SK-N-MC (cell line): ENCODE data around the gene PTPRM.

Source experiments
- DNase-seq: peaks from one replicate; pipeline ENCODE4 v3.0.0-alpha.2; 2011; ENCODE audit warnings: low read depth, low spot score
- H3K27ac ChIP-seq: fragments of 200-600 bp; sonication (generic); 2 replicates; pipeline ENCODE4 v1.5.1; 2016; ENCODE audit warnings: mixed run types
- H3K36me3 ChIP-seq: fragments of 200-600 bp; sonication (generic); 2 replicates; pipeline ENCODE4 v1.6.1; 2017; ENCODE audit warnings: antibody characterized with exemption, low read length, mixed read lengths; ENCODE audit not compliant: insufficient read depth
- H3K4me3 ChIP-seq: fragments of 200-600 bp; sonication (generic); 2 replicates; pipeline ENCODE4 v1.5.1; 2016
- H3K9ac ChIP-seq: fragments of 200-600 bp; sonication (generic); 2 replicates; pipeline ENCODE4 v1.8.0; 2017; ENCODE audit warnings: mixed run types, mixed read lengths; ENCODE audit not compliant: insufficient read length
- H3K9me3 ChIP-seq: fragments of 200-600 bp; sonication (generic); 2 replicates; pipeline ENCODE4 v1.6.1; 2017; ENCODE audit warnings: low read depth, mild to moderate bottlenecking, antibody characterized with exemption, low read length, moderate library complexity, mixed read lengths
- EZH2 ChIP-seq: fragments of 200-600 bp; sonication (generic); IDR thresholded peaks from one replicate; pipeline ENCODE4 v1.6.1; 2017; ENCODE audit warnings: antibody characterized with exemption
- FOXP2 ChIP-seq: optimal IDR thresholded peaks from 2 replicates; pipeline ENCODE3; 2011; ENCODE audit warnings: mild to moderate bottlenecking, moderate library complexity; ENCODE audit not compliant: insufficient read depth; ENCODE audit errors: extremely low read length, control extremely low read depth
- POLR2AphosphoS5 ChIP-seq: IDR thresholded peaks from 2 replicates; pipeline ENCODE4 v1.6.1; 2012; ENCODE audit warnings: mild to moderate bottlenecking, low read depth, low read length, borderline replicate concordance

The PTPRM gene

GRCh38 chr18:8313043-8313442 is 745.9 kb downstream of the PTPRM start:
- no peak overlapping the region for H3K4me3 ChIP-seq
- no peaks in the 10 kb centered on the region for H3K36me3 ChIP-seq
- H3K9me3 ChIP-seq: no peaks in the 10 kb centered on the region
- no peak overlapping the region for H3K27ac ChIP-seq
- DNase-seq: no peak
- no peak for TF ChIP-seq EZH2
- TF ChIP-seq POLR2AphosphoS5: no peak
- TF ChIP-seq FOXP2: no peak
- no peak overlapping the region for H3K9ac ChIP-seq

GRCh38 chr18:8314124-8314523 is 747.0 kb downstream of the PTPRM start:
- no peak for DNase-seq
- no peak overlapping the region for H3K9ac ChIP-seq
- TF ChIP-seq EZH2: no peak
- no peak for TF ChIP-seq FOXP2
- no peak for TF ChIP-seq POLR2AphosphoS5

GRCh38 chr18:8319798-8320489 is 752.8 kb downstream of the PTPRM start:
- no peak overlapping the region for H3K27ac ChIP-seq
- no peak overlapping the region for H3K9ac ChIP-seq
- no peaks in the 10 kb centered on the region for H3K36me3 ChIP-seq
- TF ChIP-seq EZH2 (no peak), FOXP2 (no peak), POLR2AphosphoS5 (no peak)
- no peak overlapping the region for H3K4me3 ChIP-seq
- DNase-seq: no peak
- H3K9me3 ChIP-seq: no peaks in the 10 kb centered on the region

More at GRCh38 chr18:8314124-8314523, 747.0 kb downstream of the PTPRM start:
- no peak overlapping the region for H3K4me3 ChIP-seq
- no peak overlapping the region for H3K27ac ChIP-seq
- H3K36me3 ChIP-seq: no peaks in the 10 kb centered on the region
- H3K9me3 ChIP-seq: no peaks in the 10 kb centered on the region

DNA sequence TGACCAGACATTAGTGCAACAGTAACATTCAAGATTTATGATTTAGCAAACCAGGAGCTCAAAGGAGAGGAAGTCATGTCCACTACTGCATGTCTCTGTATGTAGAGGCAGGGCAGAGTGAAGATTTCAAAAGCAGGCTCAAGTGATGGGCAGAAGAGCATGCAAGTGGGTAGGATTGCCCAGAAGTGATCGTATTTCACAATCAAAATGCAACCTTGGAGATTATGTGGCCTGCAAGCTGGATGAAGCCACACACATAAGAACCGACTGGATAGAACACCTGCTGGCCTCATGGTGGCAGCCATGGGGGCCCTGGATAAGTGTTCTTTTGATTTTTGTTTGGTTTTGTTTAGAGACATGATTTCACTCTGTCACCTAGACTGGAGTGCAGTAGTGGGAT is 755.4 kb downstream of the PTPRM start:
- TF ChIP-seq POLR2AphosphoS5 (no peak), FOXP2 (no peak), EZH2 (no peak)
- Histone ChIP-seq H3K36me3 (no peaks in the 10 kb centered on the region), H3K9ac (no peak overlapping the region), H3K4me3 (no peak overlapping the region), H3K9me3 (no peaks in the 10 kb centered on the region), H3K27ac (no peak overlapping the region)
- no peak for DNase-seq

DNA sequence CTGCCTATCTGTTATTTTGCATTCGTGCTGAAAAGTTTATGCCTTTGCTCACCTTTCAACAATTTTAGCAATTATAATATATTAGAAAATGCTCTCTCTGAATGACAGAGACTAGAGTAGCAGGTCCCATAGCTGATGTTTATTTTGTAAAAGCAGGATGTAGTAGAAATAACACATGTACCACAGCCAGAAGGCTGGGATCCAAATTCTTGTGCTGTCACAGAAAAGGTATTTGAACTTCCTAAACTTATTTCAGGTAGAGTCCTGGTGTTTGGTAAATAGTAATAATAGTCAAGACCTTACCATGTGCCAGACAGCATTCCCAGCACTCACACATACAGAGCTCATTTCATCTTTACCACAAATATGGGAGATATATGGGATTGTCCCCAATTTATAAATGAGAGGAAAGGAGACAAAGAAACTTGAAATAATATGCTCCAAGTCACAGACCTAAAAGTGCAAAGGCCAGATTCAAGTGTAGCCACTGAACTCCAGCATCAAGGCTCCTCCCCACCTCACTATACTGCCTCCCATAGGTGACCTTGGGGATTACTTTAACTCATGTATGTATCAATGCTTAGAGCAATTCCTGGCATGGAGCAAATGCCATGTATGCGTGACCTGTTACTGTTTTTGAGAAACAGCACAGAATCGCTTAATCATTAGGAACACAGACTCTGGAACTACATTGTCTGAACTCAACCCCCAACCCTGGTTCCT is 757.4 kb downstream of the PTPRM start:
- no peak for TF ChIP-seq POLR2AphosphoS5
- TF ChIP-seq EZH2: no peak
- H3K4me3 ChIP-seq: no peak overlapping the region
- no peaks in the 10 kb centered on the region for H3K36me3 ChIP-seq
- H3K27ac ChIP-seq: no peak overlapping the region
- H3K9me3 ChIP-seq: no peaks in the 10 kb centered on the region
- DNase-seq: no peak
- H3K9ac ChIP-seq: no peak overlapping the region

DNA sequence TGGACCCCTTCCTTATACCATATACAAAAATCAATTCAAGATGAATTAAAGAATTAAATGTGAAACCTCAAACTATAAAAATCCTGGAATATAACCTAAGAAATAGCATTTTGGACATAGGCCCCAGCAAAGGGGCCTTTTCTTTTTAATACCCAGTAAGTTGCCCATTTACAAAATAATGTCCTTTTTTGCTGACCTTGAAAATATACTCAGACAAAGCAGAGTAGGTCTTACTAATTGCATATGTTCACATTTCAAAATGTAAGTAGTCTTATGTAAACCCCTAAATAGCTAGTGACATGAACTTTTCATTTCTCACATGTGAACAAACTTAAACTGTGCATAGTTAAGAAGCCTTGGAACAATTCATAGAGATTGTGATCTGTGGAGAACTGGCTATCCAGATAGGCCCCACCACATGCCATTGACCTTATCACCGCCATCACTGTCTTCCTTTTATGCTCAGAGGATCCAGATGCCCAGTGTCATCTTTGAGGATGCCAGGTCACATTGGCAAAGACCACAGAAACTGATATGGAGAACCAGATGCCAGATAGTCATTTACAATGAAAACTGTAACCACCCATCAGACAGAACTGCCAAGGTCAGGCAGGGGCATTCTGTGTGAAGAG is 759.8 kb downstream of the PTPRM start:
- Histone ChIP-seq H3K9me3 (no peaks in the 10 kb centered on the region), H3K4me3 (no peak overlapping the region), H3K9ac (no peak overlapping the region), H3K36me3 (no peaks in the 10 kb centered on the region), H3K27ac (no peak overlapping the region)
- no peak for DNase-seq
- no peak for TF ChIP-seq FOXP2

DNA sequence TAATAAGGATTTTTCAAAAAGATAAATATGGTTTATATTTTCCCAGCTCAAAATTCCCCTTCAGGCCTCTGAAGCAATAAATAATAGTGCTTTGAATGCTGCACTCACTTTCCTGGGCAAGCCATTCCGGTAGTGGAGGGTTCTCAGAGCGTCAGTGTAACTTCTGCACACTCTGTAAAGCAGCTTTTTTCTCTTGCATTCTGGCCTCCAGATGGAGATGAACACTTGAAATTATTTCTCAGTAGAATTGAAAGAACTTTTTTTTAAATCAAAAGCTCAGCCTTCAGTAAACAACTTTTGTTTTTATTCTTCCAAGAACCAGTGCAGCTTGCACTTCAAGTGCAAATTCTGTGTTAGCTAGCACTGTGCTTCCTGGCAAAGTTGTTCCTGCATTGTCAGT is 761.0 kb downstream of the PTPRM start:
- Histone ChIP-seq H3K9me3 (no peaks in the 10 kb centered on the region), H3K9ac (no peak overlapping the region), H3K27ac (no peak overlapping the region), H3K4me3 (no peak overlapping the region), H3K36me3 (no peaks in the 10 kb centered on the region)
- DNase-seq: no peak
- TF ChIP-seq FOXP2 (no peak), EZH2 (no peak), POLR2AphosphoS5 (no peak)

GRCh38 chr18:8329186-8329771 is 762.2 kb downstream of the PTPRM start:
- Histone ChIP-seq H3K9ac (no peak overlapping the region), H3K4me3 (no peak overlapping the region), H3K27ac (no peak overlapping the region), H3K36me3 (no peaks in the 10 kb centered on the region), H3K9me3 (no peaks in the 10 kb centered on the region)
- DNase-seq: no peak
- TF ChIP-seq POLR2AphosphoS5 (no peak), FOXP2 (no peak), EZH2 (no peak)
